G401 (cell line): ENCODE results near the gene LRRC34. TPM values are rescaled to one million over a fixed set of nuclear protein-coding genes. Genes with fewer than 3 reads are reported as not detected.

Experiments used
- total RNA-seq: library from RNA; depleted of rRNA; stranded (reverse); fragments of >200 nt; shearing (Covaris generic); gene quantifications from 2 replicates; pipeline ENCODE4 v1.2.3, GENCODE V29; 2014; rRNA removed

The LRRC34 gene
- total RNA-seq, 1 experiment from 2014 or later = not detected

Other genes starting within 250 kb of the LRRC34 start
- gene MECOM, start 149.2 kb downstream of the LRRC34 start, total RNA-seq = 1.4 and 8.0 TPM in 2 replicates
- 118 and 204 TPM in 2 replicates for gene TERC, start 47.8 kb downstream of the LRRC34 start, total RNA-seq
- gene ACTRT3, start 43.3 kb downstream of the LRRC34 start, total RNA-seq = 2.7 and 3.8 TPM in 2 replicates
- gene MYNN, start 39.5 kb downstream of the LRRC34 start, total RNA-seq = 23.8 and 25.7 TPM in 2 replicates
- gene LRRIQ4, start within 50 bp of the LRRC34 start, total RNA-seq = not detected in 2 replicates
- not detected in 2 replicates for gene LRRC31, start 57.0 kb upstream of the LRRC34 start, total RNA-seq
- gene SAMD7, start 98.7 kb upstream of the LRRC34 start, total RNA-seq = not detected in 2 replicates
- gene SEC62, start 153.9 kb upstream of the LRRC34 start, total RNA-seq = 9.5 and 16.4 TPM in 2 replicates
- 4.2 and 8.9 TPM in 2 replicates for gene GPR160, start 225.1 kb upstream of the LRRC34 start, total RNA-seq